ENCODE measurements around the gene FAM177B.

DNA sequence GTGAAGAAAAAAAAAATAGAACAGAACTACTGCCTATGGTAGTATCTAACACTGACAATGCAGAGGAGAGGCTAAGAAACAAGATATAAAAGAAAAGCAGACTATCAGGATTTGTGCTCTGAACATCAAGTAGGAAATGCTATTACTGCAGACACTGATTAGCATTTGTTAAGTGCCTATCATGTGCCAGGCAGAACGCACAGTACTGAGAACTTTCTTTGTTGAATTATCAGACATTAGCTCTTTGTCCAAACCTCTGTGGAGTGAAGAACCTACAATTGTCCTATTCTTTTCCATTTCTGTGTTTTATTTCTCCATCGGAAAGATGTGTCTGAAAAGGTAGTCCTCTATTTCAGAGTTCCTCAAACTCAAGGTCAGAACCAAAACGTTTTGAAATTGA is 47.4 kb downstream of the FAM177B start:
- TF ChIP-seq EZH2phosphoT487 (IDR thresholded peaks at IDR 0.05; ENCODE audit: borderline replicate concordance, low read length) = no peak
- TF ChIP-seq EZH2 (IDR thresholded peaks at IDR 0.05; ENCODE audit: low read length, unreplicated experiment) = no peak
- TF ChIP-seq, protein P1, sequence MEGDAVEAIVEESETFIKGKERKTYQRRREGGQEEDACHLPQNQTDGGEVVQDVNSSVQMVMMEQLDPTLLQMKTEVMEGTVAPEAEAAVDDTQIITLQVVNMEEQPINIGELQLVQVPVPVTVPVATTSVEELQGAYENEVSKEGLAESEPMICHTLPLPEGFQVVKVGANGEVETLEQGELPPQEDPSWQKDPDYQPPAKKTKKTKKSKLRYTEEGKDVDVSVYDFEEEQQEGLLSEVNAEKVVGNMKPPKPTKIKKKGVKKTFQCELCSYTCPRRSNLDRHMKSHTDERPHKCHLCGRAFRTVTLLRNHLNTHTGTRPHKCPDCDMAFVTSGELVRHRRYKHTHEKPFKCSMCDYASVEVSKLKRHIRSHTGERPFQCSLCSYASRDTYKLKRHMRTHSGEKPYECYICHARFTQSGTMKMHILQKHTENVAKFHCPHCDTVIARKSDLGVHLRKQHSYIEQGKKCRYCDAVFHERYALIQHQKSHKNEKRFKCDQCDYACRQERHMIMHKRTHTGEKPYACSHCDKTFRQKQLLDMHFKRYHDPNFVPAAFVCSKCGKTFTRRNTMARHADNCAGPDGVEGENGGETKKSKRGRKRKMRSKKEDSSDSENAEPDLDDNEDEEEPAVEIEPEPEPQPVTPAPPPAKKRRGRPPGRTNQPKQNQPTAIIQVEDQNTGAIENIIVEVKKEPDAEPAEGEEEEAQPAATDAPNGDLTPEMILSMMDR (conservative IDR thresholded peaks at IDR 0.05; ENCODE audit: low read depth, low read length) = no peak

Data from PC-3 (cell line).